Thyroid gland (tissue), 4 donors: ENCODE measurements around the gene FDXR. TPM values are rescaled to one million over a fixed set of nuclear protein-coding genes. Genes with fewer than 3 reads are reported as not detected.
"Not testable (repeated sequence)": the region's sequence is repeated elsewhere in the genome, so short reads cannot be mapped to it uniquely, and the experiment has no call there.

ENCODE experiments used
- DNase-seq, 2 donors: peaks; one replicate each; pipeline ENCODE4 v3.0.0-alpha.2; 2019
- H3K27ac ChIP-seq, 3 donors: fragments of 200-600 bp; sonication (generic); 1 replicate in 2 of 3; 2 replicates in 1 of 3; pipeline ENCODE4 v1.5.1; 2016 to 2019; ENCODE audit warnings: mild to moderate bottlenecking in 1 of 3, moderate library complexity in 1 of 3
- H3K27me3 ChIP-seq: fragments of 200-600 bp; sonication (generic); one replicate; pipeline ENCODE4 v1.5.1; 2019
- H3K36me3 ChIP-seq, 2 donors: fragments of 200-600 bp; sonication (generic); one replicate each; pipeline ENCODE4 v1.5.1; 2016 to 2019
- H3K4me1 ChIP-seq, 2 donors: fragments of 200-600 bp; sonication (generic); one replicate each; pipeline ENCODE4 v1.5.1; 2017 to 2019
- H3K4me3 ChIP-seq, 3 donors: fragments of 200-600 bp; sonication (generic); replicated peaks in 1 of 3; 1 replicate in 2 of 3; 2 replicates in 1 of 3; pipeline ENCODE4 v1.5.1; 2016; ENCODE audit warnings: mild to moderate bottlenecking in 1 of 3
- H3K9me3 ChIP-seq: fragments of 200-600 bp; sonication (generic); one replicate; pipeline ENCODE4 v1.5.1; 2017
- POLR2A ChIP-seq, 2 donors: fragments of 450-650 bp; IDR thresholded peaks; one replicate each; pipeline ENCODE4 v1.6.1; 2017; ENCODE audit warnings: antibody characterized with exemption in 2 of 2, mild to moderate bottlenecking in 2 of 2, moderate library complexity in 1 of 2
- WGBS, 2 donors: methylation state at CpG; one replicate each; pipeline ENCODE4 v1.1.5; 2017; 5-methylcytosine and 5-hydroxymethylcytosine counted together
- intact Hi-C: fragments of 100-400 bp; cut with DNase I; formaldehyde crosslinking; loops from one replicate; pipeline ENCODE4 v1.15.1; 2023
- total RNA-seq, 4 donors: library from RNA; depleted of rRNA; stranded (reverse); fragments of >200 nt; gene quantifications; one replicate each; pipeline ENCODE4 v1.2.3, GENCODE V29; 2016
- TF ChIP-seq, protein P1 (sequence below), 6 experiments: fragments of 200-600 bp in 3 of 6; fragments of 450-650 bp in 3 of 6; sonication (generic) in 3 of 6; IDR thresholded peaks; one replicate each; pipeline ENCODE4 v1.5.1; 2016 to 2019; ENCODE audit warnings: antibody characterized with exemption in 6 of 6, mild to moderate bottlenecking in 2 of 6, inconsistent platforms in 1 of 6, moderate library complexity in 1 of 6

FDXR gene
- total RNA-seq, 4 donors from 2014 or later, result 5.9 to 18.6 (median 10.2) TPM

DNA sequence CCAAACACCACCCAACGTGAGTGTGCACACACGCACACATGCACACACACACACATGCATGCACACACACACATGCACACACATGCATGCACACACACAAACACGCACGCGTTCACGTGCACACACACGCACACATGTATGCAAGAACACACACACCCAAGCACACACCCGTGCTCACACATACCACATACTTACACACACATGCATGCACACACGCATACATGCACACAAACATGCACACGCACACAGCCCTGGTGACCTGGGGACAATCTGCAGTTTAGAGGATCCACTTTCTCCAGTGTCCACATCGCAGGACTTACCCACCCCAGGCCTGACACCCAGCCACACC lies 44.0 kb upstream of the FDXR start:
- TF ChIP-seq POLR2A (IDR thresholded peaks at IDR 0.05), result no peak
- TF ChIP-seq, protein P1, sequence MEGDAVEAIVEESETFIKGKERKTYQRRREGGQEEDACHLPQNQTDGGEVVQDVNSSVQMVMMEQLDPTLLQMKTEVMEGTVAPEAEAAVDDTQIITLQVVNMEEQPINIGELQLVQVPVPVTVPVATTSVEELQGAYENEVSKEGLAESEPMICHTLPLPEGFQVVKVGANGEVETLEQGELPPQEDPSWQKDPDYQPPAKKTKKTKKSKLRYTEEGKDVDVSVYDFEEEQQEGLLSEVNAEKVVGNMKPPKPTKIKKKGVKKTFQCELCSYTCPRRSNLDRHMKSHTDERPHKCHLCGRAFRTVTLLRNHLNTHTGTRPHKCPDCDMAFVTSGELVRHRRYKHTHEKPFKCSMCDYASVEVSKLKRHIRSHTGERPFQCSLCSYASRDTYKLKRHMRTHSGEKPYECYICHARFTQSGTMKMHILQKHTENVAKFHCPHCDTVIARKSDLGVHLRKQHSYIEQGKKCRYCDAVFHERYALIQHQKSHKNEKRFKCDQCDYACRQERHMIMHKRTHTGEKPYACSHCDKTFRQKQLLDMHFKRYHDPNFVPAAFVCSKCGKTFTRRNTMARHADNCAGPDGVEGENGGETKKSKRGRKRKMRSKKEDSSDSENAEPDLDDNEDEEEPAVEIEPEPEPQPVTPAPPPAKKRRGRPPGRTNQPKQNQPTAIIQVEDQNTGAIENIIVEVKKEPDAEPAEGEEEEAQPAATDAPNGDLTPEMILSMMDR (IDR thresholded peaks at IDR 0.05), result no peak
- DNase-seq, result no peak
- 94 to 95% methylated on average over 11 of the region's 11 CpGs for WGBS, 2 donors
- intact Hi-C loops, result no loop called here
- H3K4me3 ChIP-seq, result no peak overlapping the region
- H3K4me1 ChIP-seq, result no peaks in the 10 kb centered on the region
- H3K9me3 ChIP-seq, result no peaks in the 10 kb centered on the region
- no peaks in the 10 kb centered on the region for H3K27me3 ChIP-seq
- no peaks in the 10 kb centered on the region for H3K36me3 ChIP-seq
- no peak overlapping the region for H3K27ac ChIP-seq

DNA sequence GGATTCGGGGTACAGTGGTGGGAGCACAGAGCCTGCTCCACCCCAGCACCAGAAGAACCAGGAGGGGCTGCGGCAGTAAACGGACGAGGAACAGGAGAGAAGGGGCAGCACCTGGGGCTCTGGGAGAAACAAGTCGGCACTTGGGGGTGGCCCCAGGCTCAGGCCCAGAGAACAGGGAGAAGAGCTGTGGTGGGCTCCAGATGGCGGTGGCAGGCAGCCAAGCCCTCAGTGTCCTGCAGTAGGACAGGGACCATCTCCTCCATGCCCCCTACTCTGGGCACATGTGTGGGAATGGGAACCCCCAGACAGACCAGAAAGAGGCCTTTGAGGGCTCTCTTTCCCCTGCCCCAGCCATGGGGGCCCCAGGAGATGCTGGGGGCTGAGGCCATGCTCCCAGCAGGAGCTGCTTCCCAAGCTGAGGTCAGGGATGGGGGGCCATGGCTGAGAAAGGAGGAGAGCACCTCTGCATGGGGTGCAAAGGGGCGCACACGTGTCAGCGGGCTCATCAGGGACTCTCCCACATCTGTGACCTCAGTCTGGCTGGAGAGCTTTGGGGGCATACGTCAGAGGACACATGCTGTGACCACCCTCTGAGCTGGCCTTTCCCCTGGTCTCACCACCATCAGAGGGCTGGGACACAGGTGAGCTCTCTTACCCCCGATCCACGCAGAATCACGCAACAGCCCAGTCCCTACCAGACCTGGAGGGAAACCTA lies 43.5 kb upstream of the FDXR start:
- no peak overlapping the region for H3K4me3 ChIP-seq
- H3K27me3 ChIP-seq, result no peaks in the 10 kb centered on the region
- H3K9me3 ChIP-seq, result no peaks in the 10 kb centered on the region
- no peak overlapping the region for H3K27ac ChIP-seq
- no peaks in the 10 kb centered on the region for H3K4me1 ChIP-seq
- intact Hi-C loops, result no loop called here
- TF ChIP-seq POLR2A (IDR thresholded peaks at IDR 0.05), result no peak
- TF ChIP-seq, protein P1 (IDR thresholded peaks at IDR 0.05), result no peak
- no peak for DNase-seq
- WGBS, 2 donors, result 87 to 90% methylated on average over 9 to 12 of the region's 13 CpGs
- no peaks in the 10 kb centered on the region for H3K36me3 ChIP-seq

DNA sequence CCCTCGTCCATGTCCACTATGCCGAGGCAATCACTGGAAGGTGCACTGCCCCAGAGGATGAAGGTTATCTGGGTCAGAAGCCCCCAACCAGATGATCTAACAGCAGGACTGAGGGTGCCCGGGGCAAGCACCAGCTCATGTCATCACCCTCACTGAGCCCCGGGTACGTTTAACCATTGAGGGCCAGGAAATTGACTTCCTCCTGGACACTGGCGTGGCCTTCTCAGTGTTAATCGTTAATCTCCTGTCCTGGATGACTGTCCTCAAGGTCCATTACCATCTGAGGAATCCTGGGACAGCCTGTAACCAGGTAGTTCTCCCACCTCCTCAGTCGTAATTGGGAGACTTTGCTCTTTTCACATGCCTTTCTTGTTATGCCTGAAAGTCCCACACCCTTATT lies 38.6 kb upstream of the FDXR start:
- DNase-seq, H3K9me3 ChIP-seq, intact Hi-C loops, H3K36me3 ChIP-seq, H3K4me3 ChIP-seq, H3K27ac ChIP-seq, H3K27me3 ChIP-seq, H3K4me1 ChIP-seq: not testable (repeated sequence)
- 72 to 78% methylated on average over 8 of the region's 8 CpGs for WGBS, 2 donors

DNA sequence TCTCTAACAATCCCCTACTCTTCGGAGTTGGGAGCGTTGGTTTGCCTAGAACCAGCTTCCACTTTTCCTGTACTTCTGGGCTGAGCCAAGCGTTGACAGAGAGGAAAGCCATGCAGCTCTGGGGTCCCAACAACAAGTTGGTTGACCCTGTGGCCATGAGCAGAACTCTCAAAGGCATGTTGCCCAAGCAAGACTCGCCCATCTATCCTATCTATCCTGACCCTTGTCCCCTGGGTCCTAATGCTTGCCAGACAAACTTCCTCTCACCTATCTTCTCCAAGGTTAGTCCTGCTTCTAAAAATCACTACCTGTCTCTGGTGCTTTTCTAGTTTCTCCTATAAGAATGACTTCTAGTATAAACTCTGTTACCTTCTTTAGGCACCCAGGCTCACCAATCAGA lies 36.3 kb upstream of the FDXR start:
- 68 to 77% methylated on average over 4 of the region's 4 CpGs for WGBS, 2 donors
- H3K9me3 ChIP-seq, H3K27me3 ChIP-seq, H3K27ac ChIP-seq, H3K4me3 ChIP-seq, DNase-seq, H3K36me3 ChIP-seq, intact Hi-C loops, H3K4me1 ChIP-seq: not testable (repeated sequence)

DNA sequence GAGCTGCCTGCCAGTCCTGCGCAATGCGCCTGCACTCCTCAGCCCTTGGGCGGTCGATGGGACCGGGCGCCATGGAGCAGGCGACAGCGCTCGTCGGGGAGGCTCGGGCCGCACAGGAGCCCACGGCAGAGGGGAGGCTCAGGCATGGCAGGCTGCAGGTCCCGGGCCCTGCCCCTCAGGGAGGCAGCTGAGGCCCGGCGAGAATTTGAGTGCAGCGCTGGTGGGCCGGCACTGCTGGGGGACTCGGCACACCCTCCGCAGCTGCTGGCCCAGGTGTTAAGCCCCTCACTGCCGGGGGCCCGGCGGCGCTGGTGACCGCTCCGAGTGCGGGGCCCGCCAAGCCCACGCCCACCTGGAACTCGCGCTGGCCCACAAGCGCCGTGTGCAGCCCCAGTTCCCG lies 34.2 kb upstream of the FDXR start:
- no peak overlapping the region for H3K4me3 ChIP-seq
- WGBS, 2 donors, result 97 to 98% methylated on average over 11 to 12 of the region's 34 CpGs
- no peaks in the 10 kb centered on the region for H3K36me3 ChIP-seq
- intact Hi-C loops, result no loop called here
- TF ChIP-seq, protein P1 (IDR thresholded peaks at IDR 0.05), result no peak
- no peak for TF ChIP-seq POLR2A (IDR thresholded peaks at IDR 0.05)
- DNase-seq, result no peak
- H3K27ac ChIP-seq, result no peak overlapping the region
- no peaks in the 10 kb centered on the region for H3K4me1 ChIP-seq
- H3K27me3 ChIP-seq, result no peaks in the 10 kb centered on the region
- no peaks in the 10 kb centered on the region for H3K9me3 ChIP-seq

DNA sequence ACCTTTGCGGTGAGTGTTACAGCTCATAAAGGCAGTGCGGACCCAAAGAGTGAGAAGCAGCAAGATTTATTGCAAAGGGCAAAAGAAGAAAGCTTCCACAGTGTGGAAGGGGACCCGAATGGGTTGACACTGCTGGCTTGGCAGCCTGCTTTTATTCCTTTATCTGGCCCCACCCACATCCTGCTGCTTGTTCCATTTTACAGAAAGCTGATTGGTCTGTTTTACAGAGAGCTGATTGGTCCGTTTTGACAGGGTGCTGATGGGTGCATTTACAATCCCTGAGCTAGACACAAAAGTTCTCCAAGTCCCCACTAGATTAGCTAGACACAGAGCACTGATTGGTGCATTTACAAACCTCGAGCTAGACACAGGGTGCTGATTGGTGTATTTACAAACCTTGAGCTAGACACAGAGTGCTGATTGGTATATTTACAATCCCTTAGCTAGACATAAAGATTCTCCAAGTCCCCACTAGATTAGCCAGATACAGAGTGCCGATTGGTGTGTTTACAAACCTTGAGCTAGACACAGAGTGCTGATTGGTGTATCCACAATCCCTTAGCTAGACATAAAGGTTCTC lies 33.5 kb upstream of the FDXR start:
- DNase-seq, intact Hi-C loops, H3K36me3 ChIP-seq, H3K9me3 ChIP-seq, H3K4me1 ChIP-seq, H3K4me3 ChIP-seq, H3K27ac ChIP-seq, H3K27me3 ChIP-seq: not testable (repeated sequence)
- 81 to 88% methylated on average over 6 of the region's 6 CpGs for WGBS, 2 donors
